PC-3 (cell line): ENCODE data around the gene PSMD7. TPM values are rescaled to one million over a fixed set of nuclear protein-coding genes. Genes with fewer than 3 reads are reported as not detected.

ENCODE experiments used
- ATAC-seq: fragments of 200-7000 bp; cut with Tn5 transposase; 2 replicates; pipeline ENCODE4 v1.9.1; 2020; ENCODE audit warnings: mild to moderate bottlenecking, moderate library complexity
- BruUV-seq: library from RNA; stranded (reverse); fragments of 400-500 nt; replicated peaks from 2 replicates; lab custom pipeline; 2021; lab: Mats Ljungman, UMichigan
- CTCF ChIA-PET: fragments of 300-600 bp; sonication (Branson Sonifier 250); formaldehyde crosslinking; loops from one replicate; lab custom pipeline; 2022; ENCODE audit warnings: antibody characterized with exemption; lab: Charles Lee
- POLR2A ChIA-PET: fragments of 300-600 bp; sonication (Branson Sonifier 250); formaldehyde crosslinking; loops from one replicate; lab custom pipeline; 2022; ENCODE audit warnings: antibody characterized with exemption; ENCODE audit not compliant: unreplicated experiment; lab: Charles Lee
- DNase-seq: peaks from one replicate; pipeline ENCODE4 v3.0.0-alpha.2; 2015
- H2AFZ ChIP-seq: fragments of 300-600 bp; sonication (generic); 2 replicates; pipeline ENCODE4 v1.6.0; 2016; ENCODE audit warnings: antibody characterized with exemption, low read length
- H3F3A ChIP-seq: fragments of 300-600 bp; sonication (generic); one replicate; pipeline ENCODE4 v1.6.0; 2017; ENCODE audit warnings: antibody characterized with exemption, low read length, control low read depth, mild to moderate bottlenecking; ENCODE audit not compliant: unreplicated experiment
- H3K27ac ChIP-seq: fragments of 300-600 bp; sonication (generic); 2 replicates; pipeline ENCODE4 v1.5.1; 2016; ENCODE audit warnings: mild to moderate bottlenecking, low read length
- H3K27me3 ChIP-seq: fragments of 300-600 bp; sonication (generic); 2 replicates; pipeline ENCODE4 v1.6.1; 2016; ENCODE audit warnings: low read length, mixed read lengths
- H3K36me3 ChIP-seq: fragments of 300-600 bp; sonication (generic); 2 replicates; pipeline ENCODE4 v1.6.1; 2016; ENCODE audit warnings: low read depth, mixed run types, low read length, mixed read lengths
- H3K4me1 ChIP-seq: fragments of 300-600 bp; sonication (generic); 2 replicates; pipeline ENCODE4 v1.5.1; 2016; ENCODE audit warnings: low read length; ENCODE audit not compliant: insufficient read depth
- H3K4me2 ChIP-seq: fragments of 300-600 bp; sonication (generic); 2 replicates; pipeline ENCODE4 v1.6.0; 2016; ENCODE audit warnings: low read length
- H3K4me3 ChIP-seq: fragments of 300-600 bp; sonication (generic); 2 replicates; pipeline ENCODE4 v1.5.1; 2016; ENCODE audit warnings: mild to moderate bottlenecking, low read length, mixed read lengths
- H3K79me2 ChIP-seq: fragments of 300-600 bp; sonication (generic); 2 replicates; pipeline ENCODE4 v1.6.1; 2017; ENCODE audit warnings: low read length, mixed read lengths
- H3K9ac ChIP-seq: fragments of 300-600 bp; sonication (generic); 2 replicates; pipeline ENCODE4 v1.6.0; 2016; ENCODE audit warnings: mild to moderate bottlenecking, low read length
- H3K9me2 ChIP-seq: fragments of 300-600 bp; sonication (generic); replicated peaks from 2 replicates; pipeline ENCODE4 v1.6.1; 2016; ENCODE audit warnings: mixed run types, low read length, mixed read lengths
- H3K9me3 ChIP-seq: fragments of 300-600 bp; sonication (generic); 2 replicates; pipeline ENCODE4 v1.6.1; 2016; ENCODE audit warnings: low read length, mixed read lengths
- H4K20me1 ChIP-seq: fragments of 300-600 bp; sonication (generic); 2 replicates; pipeline ENCODE4 v1.6.1; 2016; ENCODE audit warnings: low read length, mixed read lengths
- EZH2 ChIP-seq: fragments of 300-600 bp; sonication (generic); IDR thresholded peaks from one replicate; pipeline ENCODE4 v1.6.1; 2017; ENCODE audit warnings: antibody characterized with exemption, mild to moderate bottlenecking, low read length; ENCODE audit not compliant: unreplicated experiment
- EZH2phosphoT487 ChIP-seq: fragments of 300-600 bp; sonication (generic); IDR thresholded peaks from 2 replicates; pipeline ENCODE4 v1.6.1; 2018; ENCODE audit warnings: mild to moderate bottlenecking, antibody characterized with exemption, low read length, borderline replicate concordance
- intact Hi-C: fragments of 100-400 bp; cut with micrococcal nuclease; formaldehyde crosslinking; loops from 2 replicates; pipeline ENCODE4 v1.9.0; 2023
- total RNA-seq: library from RNA; depleted of rRNA; stranded (reverse); fragments of >200 nt; gene quantifications from 2 replicates; pipeline ENCODE4 v1.2.3, GENCODE V29; 2014
- TF ChIP-seq, protein P1 (sequence below): fragments of 300-600 bp; sonication (generic); conservative IDR thresholded peaks from 2 replicates; pipeline ENCODE4 v1.5.1; 2017; ENCODE audit warnings: antibody characterized with exemption, low read depth, mild to moderate bottlenecking, low read length

Gene PSMD7
- total RNA-seq, 1 experiment from 2014 or later, result 70.3 TPM

DNA sequence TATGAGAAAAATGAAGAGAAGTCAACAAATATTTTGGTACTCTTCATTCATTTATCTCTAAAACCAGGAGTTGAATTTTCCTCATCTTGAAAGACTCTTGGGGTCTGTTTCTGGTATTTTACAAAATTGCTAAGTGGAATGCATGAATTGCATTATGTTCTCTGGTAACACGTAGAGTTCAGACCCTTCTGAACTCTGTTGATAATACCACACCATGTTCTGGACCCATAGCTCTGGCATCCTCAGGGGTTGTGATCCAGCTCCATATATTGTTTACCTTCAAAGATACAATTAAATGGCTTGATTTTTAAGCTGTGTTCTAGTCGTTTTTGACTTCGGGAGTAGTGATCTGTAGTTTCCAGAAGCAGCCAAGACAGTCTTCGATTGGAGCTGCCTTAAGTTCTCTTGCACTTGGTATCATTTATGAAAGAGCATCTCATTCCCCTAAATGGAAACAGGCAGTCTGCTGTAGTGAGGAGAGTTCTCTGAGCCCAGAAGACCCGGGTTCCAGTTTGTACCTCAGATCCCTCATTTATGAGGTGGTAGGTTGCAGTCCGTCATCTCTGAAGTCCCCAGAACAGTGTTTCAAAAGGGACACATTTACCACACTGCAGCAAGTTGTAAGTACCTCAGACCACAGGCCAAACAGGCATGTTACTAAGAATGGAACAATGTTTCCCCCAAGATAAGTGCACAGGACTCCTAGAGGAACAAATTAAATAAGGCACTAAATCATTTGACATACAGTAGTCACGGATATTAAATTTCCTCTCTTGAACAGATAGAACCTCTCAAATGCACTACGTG is 9.6 kb downstream of the PSMD7 start:
- Histone ChIP-seq H3K27me3 (no peaks in the 10 kb centered on the region), H3K9me3 (no peaks in the 10 kb centered on the region), H2AFZ (no peak overlapping the region), H3F3A (peaks cover 5% of the 10 kb centered on the region), H3K27ac (no peak overlapping the region), H3K36me3 (peaks cover 51% of the 10 kb centered on the region), H3K79me2 (no peaks in the 10 kb centered on the region), H4K20me1 (0 out of 2 replicates have a peak, but pooled peaks cover 8% of the 10 kb centered on the region), H3K9ac (no peak overlapping the region), H3K4me2 (no peak overlapping the region), H3K9me2 (no peaks in the 10 kb centered on the region), H3K4me1 (no peaks in the 10 kb centered on the region), H3K4me3 (no peak overlapping the region)
- DNase-seq (no peak), ATAC-seq (no peak)
- intact Hi-C loops, result no loop called here
- BruUV-seq, result no TSS peak
- TF ChIP-seq EZH2phosphoT487, result no peak
- TF ChIP-seq, protein P1, sequence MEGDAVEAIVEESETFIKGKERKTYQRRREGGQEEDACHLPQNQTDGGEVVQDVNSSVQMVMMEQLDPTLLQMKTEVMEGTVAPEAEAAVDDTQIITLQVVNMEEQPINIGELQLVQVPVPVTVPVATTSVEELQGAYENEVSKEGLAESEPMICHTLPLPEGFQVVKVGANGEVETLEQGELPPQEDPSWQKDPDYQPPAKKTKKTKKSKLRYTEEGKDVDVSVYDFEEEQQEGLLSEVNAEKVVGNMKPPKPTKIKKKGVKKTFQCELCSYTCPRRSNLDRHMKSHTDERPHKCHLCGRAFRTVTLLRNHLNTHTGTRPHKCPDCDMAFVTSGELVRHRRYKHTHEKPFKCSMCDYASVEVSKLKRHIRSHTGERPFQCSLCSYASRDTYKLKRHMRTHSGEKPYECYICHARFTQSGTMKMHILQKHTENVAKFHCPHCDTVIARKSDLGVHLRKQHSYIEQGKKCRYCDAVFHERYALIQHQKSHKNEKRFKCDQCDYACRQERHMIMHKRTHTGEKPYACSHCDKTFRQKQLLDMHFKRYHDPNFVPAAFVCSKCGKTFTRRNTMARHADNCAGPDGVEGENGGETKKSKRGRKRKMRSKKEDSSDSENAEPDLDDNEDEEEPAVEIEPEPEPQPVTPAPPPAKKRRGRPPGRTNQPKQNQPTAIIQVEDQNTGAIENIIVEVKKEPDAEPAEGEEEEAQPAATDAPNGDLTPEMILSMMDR, result no peak
- TF ChIP-seq EZH2, result no peak
- ChIA-PET CTCF (no interaction called here), POLR2A (interaction anchor here (0.6 kb wide), 2 partner anchors 13 to 34 kb away, joined by 3 read pairs; no protein-coding TSS in a partner anchor)

DNA sequence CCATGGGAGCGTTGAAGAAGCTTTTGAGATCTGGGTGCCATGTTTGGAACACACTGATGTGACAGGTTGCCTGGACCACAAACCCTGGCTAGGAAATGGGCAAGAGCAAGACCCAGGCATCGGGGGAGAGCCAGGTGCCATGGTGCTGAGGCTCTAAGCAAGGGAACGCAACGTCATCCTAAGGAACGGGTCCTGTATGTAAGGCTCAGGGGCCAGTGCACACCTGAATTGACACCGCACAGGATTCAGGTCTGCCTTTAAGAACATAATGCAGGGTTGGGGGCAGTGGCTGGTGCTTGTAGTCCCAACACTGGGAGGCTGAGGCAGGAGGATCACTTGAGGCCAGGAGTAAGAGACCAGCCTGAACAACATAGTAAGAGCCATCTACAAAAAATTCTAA is 10.8 kb downstream of the PSMD7 start:
- Histone ChIP-seq H2AFZ (no peak overlapping the region), H3K36me3 (peaks cover 39% of the 10 kb centered on the region), H3K9me3 (no peaks in the 10 kb centered on the region), H3K79me2 (no peaks in the 10 kb centered on the region), H4K20me1 (0 out of 2 replicates have a peak, but pooled peaks cover 8% of the 10 kb centered on the region), H3F3A (peaks cover 5% of the 10 kb centered on the region), H3K27ac (no peak overlapping the region), H3K4me2 (no peak overlapping the region), H3K4me3 (no peak overlapping the region), H3K27me3 (no peaks in the 10 kb centered on the region), H3K9me2 (no peaks in the 10 kb centered on the region), H3K9ac (no peak overlapping the region), H3K4me1 (no peaks in the 10 kb centered on the region)
- DNase-seq, result no peak
- BruUV-seq, result no TSS peak
- no peak; the same call in 1 of the 2 replicates for ATAC-seq
- intact Hi-C loops, result no loop called here
- TF ChIP-seq EZH2, result no peak
- TF ChIP-seq, protein P1, result no peak
- no peak for TF ChIP-seq EZH2phosphoT487
- CTCF ChIA-PET, result no interaction called here
- POLR2A ChIA-PET, result no interaction called here
